ENCODE measurements around the gene MCM7.

DNA sequence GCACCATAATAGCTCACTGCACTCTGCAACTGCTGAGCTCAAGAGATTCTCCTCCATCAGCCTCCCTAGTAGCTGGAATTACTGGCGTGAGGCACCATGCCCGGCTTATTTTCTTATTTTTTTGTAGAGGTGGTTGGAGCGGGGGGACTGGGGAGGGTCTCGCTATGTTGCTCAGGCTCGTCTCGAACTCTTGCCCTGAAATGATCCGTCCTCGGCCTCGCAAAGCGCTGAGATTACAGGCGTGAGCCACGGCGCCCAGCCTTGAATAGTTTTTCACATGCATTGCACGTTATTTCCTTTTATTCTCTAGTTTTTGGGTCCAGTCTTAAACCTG is 47.0 kb upstream of the MCM7 start:
- no peak for TF ChIP-seq CTCF (IDR thresholded peaks at IDR 0.05)
- TF ChIP-seq POLR2A (IDR thresholded peaks at IDR 0.05), result no peak
